ENCODE measurements around the gene CACNA1D.

The CACNA1D gene

DNA sequence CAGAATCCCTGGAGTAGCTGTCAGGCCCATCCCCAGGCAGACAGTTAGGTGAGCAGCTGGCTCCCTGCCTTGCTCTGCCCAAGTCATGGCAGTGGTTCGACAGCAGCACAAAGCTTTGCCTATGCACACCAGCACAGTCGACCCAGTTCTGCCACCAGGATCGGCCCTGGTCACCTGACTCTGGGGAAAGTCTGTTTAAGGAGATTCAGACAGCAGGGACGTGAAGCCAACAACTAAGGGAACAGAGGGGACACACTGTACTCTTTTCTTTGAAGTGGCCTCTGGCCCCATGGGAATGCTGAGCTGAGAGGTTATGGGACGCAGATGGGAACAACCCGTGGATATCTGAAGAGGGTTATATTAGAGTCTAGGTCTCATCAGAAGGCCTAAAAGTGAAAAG is 217.0 kb downstream of the CACNA1D start:
- no peak for DNase-seq (ENCODE audit: low read depth in 2 of 2)

DNA sequence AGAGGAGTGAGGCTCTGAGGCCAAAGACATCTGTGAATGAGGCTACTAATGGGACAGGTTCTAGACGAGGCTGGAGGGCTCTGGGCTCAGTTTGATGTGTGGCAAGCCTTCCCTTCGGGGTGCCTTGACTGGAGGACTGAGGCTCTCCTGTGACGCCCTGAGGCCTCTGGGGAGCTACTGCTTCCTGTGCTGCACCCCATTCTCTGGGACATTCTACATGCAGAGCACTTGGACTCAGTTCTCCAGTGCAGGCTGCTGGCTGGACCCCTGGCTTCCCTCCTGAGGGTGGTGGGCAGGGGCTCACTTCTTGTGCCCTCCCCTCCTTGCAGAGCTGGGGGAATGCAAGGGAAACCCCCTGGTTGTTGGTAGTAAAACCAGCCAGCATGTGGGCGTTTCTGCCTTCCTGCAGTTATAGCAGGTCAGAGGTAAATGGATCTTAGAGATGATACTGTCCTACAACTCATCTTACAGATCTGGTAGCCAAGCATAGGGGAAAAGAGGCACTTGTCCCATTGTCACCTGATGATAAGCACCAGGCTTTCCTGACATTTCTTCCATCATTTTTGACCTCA is 218.5 kb downstream of the CACNA1D start:
- no peak for DNase-seq (ENCODE audit: low read depth in 2 of 2)

DNA sequence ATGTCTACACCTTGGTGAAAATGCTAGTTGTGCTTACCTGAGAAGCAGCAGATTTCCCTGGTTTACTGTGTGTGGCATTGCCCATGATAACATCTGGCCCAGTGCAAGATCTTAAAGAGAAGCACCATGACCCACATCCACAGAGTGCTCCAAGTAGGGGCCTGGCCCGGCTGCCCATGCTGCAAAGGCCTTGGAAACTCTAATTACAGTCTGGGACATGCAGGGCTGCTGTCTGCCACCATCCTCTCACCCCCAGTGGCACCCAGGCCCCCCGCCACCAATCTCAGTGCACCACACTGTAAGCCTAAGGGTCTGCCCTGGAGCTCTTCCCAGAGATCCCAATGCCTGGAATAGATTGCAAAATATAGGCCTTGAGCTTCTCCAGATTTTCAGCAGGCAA is 219.2 kb downstream of the CACNA1D start:
- DNase-seq (ENCODE audit: low read depth in 2 of 2): no peak

DNA sequence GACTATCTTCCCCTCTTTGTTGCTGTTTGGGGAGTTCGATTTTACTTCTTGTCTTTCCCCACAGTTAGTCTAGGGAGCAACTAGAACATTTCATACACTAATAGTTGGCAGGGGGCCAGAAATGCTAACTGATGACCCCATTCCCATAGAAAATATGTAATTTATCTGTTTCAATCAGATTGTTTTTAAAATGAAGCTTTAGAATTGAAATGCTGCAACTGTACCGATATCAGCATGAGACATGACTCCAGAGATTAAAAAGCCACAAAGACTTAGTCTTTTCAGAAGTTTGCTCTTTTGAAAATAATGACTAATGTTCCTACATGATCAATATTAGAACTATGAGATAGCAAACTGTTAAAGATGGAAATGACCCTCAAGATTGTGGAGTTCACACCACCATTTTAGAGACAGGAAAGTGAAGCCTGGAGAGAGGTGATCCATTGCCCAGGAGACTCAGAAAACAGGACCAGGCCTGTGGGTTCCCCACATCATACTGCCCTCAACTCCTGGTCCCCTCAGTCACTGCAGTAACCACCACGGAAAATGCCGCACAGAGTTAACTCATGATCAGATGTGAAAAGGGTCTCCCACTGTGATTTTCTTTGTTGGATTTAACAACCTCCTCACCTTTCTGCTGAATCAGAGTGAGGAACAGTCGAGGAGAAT is 221.5 kb downstream of the CACNA1D start:
- DNase-seq (ENCODE audit: low read depth in 2 of 2): no peak

DNA sequence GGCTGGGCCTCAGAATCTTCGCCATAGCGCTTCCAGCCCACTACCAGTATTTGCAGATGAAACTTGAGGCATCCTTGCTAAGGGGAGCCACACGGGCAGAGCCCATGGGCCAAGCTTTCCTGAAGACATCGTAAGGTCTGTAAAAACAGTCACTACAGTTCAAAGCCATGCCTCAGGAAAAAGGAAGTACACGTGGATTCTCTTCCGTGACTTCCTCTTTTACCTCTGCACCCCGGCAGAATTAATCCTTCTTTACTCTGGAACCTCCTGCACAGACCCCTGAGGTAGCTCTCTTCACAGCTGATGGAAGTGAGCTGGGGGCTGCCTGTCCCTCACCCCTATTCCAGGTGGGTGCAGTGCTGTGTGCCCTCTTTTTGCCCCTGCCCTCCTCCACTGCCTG is 222.6 kb downstream of the CACNA1D start:
- DNase-seq (ENCODE audit: low read depth in 2 of 2): no peak

DNA sequence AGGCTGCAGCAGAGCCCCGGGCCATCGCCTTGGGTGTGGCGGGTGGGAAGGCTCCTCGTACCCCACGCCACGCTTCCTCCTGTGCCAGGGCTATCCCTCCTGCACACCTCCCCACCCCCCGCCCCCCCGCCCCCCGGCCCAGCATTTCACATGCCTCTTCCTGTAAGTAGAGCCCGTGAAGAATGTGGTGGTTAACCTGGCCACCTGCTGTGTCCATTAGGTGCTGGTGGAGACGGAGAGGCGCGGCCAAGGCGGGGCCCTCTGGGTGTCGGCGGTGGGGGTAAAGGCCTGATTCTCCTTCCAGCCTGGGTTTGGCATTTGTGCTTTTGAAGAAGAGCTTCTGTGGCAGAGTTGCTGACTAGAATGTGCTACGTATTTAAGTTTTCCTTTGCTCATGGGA is 224.1 kb downstream of the CACNA1D start:
- DNase-seq (ENCODE audit: low read depth in 2 of 2): no peak

DNA sequence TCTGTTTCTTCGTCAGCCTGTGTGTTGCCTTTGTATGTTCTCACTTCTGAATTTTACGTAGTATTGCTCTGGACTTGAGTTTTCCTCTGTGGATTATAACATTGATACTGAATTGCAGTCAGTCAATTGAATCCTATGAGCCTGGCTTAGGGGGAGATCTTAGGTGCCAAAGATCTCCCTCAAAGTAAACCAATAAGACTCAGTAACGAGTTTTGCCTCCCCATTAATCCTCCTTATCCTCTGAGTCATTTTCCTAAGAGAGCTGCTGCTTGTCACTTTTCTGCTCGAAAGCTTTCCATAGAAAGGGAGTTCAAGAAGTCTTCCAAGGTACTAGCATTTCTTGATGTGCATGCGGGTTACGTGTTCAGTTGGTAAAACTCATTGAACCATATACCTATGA is 225.4 kb downstream of the CACNA1D start:
- no peak for DNase-seq (ENCODE audit: low read depth in 2 of 2)

DNA sequence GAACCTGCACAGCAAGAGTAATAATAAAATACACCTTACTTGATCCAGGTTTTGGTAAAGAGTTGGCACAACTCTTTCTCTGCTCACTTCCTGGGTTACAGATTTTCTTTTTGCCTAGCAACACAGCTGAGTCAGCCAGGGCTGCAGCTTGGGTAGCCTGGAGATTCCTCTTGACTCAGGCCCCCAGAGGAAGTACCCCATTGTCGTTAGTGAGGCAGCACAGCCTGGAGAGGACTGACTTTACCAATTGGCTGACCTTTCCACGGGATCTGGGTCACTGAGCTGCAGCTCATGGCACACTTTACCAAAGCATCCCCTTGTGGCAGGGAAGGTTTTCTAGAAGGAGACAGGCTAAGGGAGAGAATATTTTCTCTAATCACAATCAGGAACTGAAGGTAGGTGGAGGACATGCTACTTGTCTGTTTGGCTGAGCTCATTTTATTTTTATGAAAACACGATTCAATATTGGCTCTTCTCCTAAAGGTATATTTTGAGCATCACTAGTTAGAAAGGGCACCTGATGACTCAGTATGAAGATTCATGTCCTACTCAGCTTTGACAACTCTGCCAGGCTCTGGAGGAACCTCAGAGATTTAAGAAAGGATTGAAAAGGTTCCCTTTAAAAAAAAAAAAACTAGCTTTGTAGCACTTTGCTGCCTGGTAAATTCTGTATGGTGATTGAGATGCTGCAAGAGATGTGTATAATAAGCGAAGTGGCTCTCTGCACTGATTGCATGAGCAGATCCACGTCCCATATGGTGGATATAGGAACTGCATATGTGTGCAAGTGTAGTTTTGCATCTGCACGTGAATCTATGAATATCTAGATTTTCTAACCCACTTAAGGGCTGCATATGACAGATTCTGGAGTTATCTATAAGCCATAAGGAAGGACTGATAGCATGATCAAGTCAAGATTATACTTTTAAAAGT is 227.0 kb downstream of the CACNA1D start:
- DNase-seq (ENCODE audit: low read depth in 2 of 2): no peak

DNA sequence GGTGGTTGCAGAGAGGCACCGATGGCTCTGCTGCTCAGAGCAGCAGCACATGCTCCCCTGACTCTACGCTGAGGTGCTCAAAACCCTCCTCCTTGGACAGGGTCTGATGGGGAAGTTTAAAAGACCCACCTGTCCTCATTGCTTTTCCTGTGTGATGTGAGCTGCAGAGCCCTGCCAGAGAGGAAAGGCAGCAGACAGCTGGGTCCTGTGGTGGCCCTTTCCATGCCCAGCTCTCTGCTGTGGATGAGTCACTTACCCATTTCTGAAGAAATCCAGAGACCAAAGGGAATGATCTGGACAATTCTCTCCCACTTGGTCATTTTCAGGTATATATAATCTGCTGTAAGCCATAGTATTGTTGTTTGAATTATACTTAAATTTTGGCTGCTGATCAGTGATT is 230.2 kb downstream of the CACNA1D start:
- DNase-seq (ENCODE audit: low read depth in 2 of 2): no peak

DNA sequence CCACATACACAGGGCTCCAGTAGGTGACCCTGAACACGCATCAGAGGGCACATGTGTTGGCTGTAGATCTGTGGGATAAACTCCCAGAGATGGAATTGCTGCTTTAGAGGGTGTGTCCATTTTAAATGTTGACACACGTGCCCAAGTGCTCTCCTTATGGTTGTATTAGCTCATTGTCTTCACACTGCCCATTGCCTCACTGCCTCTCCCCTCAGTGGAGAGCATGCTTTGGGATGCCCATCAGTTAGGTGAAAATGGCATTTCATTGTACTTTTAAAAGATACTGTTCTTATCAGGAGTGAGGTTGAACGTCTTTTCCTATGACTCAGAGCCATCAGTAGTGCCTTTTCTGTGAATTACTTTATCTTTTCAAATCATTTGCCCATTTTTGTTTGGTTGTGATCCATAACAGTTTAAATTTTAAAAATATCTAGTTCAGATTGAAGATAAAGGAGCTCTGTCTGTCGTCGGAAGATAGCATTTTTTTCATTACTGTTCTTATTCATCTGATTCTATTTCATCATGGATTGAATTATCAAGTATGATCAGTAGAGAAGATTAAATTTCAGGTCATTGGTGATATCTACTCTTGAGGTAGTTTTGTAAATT is 231.1 kb downstream of the CACNA1D start:
- no peak for DNase-seq (ENCODE audit: low read depth in 2 of 2)

DNA sequence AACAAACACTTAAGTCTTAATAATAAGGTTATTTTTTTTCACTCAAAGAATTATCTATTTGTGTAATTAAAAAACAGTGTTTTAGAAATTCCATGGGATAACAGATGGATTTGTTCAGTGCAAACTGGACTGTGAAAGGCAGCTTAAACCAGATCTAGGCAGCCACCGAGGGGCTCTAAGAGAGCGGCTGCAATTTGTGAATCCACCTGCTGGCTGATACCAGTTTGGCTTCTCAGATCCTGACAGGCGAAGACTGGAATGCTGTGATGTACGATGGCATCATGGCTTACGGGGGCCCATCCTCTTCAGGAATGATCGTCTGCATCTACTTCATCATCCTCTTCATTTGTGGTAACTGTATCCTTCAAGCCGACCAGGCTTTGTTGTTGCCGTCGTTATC is 232.2 kb downstream of the CACNA1D start:
- DNase-seq (ENCODE audit: low read depth in 2 of 2): no peak

DNA sequence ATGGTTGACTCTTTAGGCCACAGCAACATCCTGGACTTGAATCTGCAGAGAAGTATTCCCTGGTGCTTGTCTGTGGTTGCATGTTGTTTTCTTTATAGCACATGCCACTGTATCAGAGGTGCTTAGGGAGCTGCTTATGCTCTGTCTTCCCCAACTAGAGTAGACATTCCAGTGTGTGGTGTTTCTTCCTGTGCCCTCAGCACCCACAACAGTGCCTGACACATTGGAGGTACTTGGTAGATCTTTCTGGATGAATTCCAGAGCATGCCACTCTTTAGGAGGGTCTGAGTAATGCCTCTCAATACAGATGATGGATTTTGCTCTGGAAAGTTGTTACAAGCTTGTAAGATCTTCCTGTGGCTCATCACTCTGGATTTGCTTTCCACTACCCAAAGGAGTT is 234.2 kb downstream of the CACNA1D start:
- no peak for DNase-seq (ENCODE audit: low read depth in 2 of 2)

DNA sequence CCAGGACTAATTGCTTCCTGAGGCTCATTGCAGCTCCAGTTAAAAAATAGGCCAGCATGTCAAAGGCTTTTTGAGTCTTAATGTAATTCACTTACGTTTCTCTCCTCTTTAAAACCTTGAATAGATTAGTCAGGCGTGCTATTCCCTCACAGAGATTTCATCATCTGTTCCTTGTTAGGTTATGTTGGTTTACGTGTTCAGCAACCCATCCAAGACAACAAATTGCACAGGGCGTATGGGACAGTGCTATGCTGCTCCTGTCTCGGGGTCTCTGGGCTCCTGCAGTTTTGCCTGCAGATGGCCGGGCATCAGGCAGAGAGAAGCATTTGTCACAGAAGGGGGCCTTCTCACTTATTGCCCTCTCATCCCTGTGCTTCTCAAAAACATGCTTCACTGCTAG is 234.7 kb downstream of the CACNA1D start:
- no peak for DNase-seq (ENCODE audit: low read depth in 2 of 2)

DNA sequence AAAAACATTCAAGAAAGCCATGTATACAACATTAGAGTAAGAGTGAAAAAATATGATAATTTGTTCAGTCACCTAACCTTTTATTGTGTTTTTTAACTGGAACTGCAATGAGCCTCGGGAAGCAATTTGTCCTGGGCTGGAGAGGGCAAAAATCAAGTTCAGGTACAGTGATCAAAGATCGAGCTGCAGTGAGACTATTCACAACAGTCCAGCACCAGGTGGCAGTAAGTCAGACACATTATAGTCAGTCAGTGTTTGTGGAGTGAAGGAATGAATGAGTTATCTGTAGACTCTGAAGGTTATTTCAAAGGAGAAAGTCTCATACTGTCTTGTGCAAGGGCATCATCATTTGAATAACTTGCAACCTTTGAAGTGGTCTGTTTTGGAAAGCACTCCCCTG is 235.2 kb downstream of the CACNA1D start:
- no peak for DNase-seq (ENCODE audit: low read depth in 2 of 2)

DNA sequence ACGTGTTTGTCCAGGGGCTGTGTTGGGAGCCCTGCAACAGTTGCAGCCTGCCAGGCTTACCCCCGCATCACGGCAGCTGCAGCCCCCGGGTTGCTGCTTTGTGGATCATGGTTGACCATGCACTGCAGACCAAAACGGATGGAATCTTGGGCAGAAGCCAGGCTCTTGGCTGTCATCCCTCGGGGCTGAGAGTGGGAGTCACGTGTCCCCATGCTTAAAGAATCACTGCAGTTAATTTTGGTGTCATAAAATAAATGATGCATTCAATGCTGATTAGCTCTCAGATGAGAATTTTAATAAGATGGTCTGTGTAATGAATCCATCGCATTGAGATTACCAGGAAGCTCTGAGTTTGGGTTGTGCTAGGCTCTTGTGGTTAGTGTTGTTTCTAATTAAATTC is 236.2 kb downstream of the CACNA1D start:
- no peak for DNase-seq (ENCODE audit: low read depth in 2 of 2)

DNA sequence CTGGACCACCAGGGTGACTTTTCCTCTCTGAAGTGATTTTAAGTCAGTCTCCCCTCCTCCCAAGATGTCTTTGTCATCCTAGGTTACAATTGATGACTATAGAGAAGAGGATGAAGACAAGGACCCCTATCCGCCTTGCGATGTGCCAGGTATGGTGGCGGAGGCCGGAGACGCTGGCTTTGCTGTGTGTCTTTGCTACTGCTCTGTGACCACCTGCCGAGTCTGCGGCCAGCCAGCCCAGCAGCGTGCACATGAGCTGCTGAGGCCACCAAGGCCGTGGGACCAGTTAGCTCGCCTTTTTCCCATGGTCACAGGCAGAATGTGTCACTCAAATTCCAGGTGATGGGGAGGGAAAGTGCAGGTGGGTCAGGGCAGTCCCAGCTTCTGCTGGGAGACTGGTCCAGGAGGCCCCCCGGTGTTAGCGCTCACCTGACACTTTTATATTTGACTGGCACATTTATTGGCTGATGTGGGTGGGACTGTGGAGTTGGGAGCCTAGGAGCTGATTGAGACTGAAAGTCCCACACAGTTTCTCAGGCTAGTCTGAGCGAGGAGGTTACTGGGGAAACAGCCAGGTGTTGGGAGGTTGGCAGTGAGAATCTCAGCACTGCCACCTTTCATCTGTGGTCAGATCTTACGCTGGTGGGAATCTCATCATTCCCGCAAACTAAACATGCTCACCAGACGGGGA is 237.7 kb downstream of the CACNA1D start:
- DNase-seq (ENCODE audit: low read depth in 2 of 2): no peak

DNA sequence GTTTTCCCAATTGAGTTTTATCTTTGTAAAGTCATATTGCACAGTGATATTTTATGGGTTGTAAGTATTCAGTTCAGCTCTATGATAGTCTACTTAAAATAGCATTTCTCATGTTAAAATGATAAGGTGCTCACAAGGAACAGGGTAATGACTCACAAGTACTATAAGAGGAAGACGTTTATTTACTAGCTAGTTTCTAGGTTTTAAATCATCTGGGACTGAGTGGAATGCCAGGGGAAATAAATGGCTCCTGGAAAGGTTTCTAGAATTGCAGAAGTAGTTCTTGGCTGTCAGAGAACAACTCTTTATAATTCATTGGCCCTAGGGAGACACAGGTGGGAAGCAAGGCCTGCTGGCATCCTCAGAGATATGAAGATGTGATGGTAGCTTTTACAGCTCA is 239.0 kb downstream of the CACNA1D start:
- DNase-seq (ENCODE audit: low read depth in 2 of 2): no peak

DNA sequence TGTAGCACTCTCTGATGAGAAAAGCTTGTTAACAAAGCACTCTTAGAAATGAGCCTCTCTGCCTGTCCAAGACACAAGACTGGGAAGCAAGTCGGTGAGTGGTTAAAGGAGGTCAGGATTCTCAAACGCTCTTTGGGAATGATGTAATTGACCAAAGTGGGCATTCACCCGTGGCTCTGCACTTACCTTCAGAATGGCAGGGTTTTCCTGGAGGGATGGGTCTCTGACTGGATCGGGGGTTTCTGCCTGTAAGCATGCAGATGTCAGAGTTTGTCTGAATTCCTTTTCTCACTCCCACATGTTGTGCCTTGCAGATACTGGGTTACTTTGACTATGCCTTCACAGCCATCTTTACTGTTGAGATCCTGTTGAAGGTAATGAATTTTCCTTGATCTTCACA is 245.6 kb downstream of the CACNA1D start:
- DNase-seq (ENCODE audit: low read depth in 2 of 2): no peak

DNA sequence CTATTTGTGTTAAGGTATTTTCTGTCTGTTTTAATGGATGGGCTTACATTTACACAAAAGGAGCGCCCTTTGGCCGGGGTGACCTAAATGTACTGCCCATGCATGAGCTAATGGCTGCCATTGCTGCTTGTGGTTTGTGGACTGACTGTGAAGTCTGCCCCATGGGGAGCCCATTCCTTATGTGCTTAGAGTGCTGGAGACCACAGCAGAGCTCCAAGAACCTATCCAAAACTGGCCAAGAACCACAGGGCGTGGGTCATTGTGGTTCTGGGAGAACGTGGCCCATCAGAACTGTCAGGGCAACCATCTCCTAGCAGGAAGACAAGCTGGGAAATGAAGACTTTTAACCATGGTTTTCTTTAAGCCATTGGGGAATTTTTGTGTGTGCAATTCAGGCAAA is 246.5 kb downstream of the CACNA1D start:
- no peak for DNase-seq (ENCODE audit: low read depth in 2 of 2)

DNA sequence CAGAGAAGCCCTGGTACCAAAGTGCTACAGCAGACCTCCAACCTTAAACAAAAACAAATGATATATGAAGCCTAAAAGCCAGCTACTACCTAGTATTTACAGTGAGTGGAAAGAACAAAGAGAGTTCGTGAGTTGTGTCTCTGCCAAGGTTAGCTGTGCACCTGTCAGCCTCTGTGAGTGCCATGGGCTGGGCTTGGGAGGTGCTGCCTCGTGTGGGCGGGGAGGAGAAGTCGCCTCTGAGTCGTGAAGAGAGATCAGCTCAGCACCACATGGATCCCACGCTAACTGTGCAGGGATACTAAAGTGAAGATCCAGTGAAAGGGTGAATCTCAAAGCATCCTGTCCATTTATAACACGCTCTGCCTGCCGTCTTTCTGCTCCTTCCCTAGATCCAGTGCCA is 249.9 kb downstream of the CACNA1D start:
- no peak for DNase-seq (ENCODE audit: low read depth in 2 of 2)

DNA sequence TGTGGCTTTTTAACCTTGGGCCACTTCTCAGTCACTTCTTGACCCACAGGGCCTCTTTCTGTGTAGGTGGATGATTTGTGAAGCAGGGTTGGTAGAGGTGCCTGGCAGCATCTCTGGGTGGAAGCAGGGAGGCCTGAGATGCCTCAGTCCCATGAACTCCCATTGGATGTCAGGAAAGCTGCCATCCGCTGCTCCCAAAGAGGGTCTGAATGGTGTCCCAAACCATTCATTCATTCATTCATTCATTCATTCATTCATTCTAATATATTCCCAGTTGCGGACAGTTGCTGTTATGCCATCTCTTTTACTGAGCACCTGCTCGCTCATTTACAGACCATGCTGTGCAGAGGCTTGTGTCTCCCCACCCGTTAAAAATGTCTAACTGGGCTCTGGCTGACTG is 253.1 kb downstream of the CACNA1D start:
- no peak for DNase-seq (ENCODE audit: low read depth in 2 of 2)
